Ishikawa (cell line): Measurements from ENCODE around the gene SV2C.

Experiments
- CEBPB ChIP-seq: IDR thresholded peaks from 2 replicates; pipeline ENCODE4 v1.6.1; 2012
- CREB1 ChIP-seq: IDR thresholded peaks from 2 replicates; pipeline ENCODE4 v1.6.1; 2012; ENCODE audit warnings: low read depth
- EGR1 ChIP-seq: IDR thresholded peaks from 2 replicates; pipeline ENCODE4 v1.6.1; 2012
- EP300 ChIP-seq: IDR thresholded peaks from 2 replicates; pipeline ENCODE4 v1.6.1; 2012; ENCODE audit warnings: borderline replicate concordance
- FOXM1 ChIP-seq: IDR thresholded peaks from 2 replicates; pipeline ENCODE4 v1.6.1; 2012; ENCODE audit warnings: low read depth, borderline replicate concordance
- MAX ChIP-seq: IDR thresholded peaks from 2 replicates; pipeline ENCODE4 v1.6.1; 2012
- NFIC ChIP-seq: IDR thresholded peaks from 2 replicates; pipeline ENCODE4 v1.6.1; 2012
- RAD21 ChIP-seq: IDR thresholded peaks from 2 replicates; pipeline ENCODE4 v1.6.1; 2012; ENCODE audit warnings: low read depth
- REST ChIP-seq: IDR thresholded peaks from 2 replicates; pipeline ENCODE4 v1.6.1; 2012; ENCODE audit warnings: low read depth, mild to moderate bottlenecking
- TAF1 ChIP-seq: IDR thresholded peaks from 2 replicates; pipeline ENCODE4 v1.6.1; 2012; ENCODE audit warnings: low read depth, mild to moderate bottlenecking
- TCF12 ChIP-seq: IDR thresholded peaks from 2 replicates; pipeline ENCODE4 v1.6.1; 2012; ENCODE audit warnings: low read depth
- TEAD4 ChIP-seq: IDR thresholded peaks from 2 replicates; pipeline ENCODE4 v1.6.1; 2012
- YY1 ChIP-seq: IDR thresholded peaks from 2 replicates; pipeline ENCODE4 v1.6.1; 2012; ENCODE audit warnings: low read depth
- ZBTB7A ChIP-seq: IDR thresholded peaks from 2 replicates; pipeline ENCODE4 v1.6.1; 2012; ENCODE audit warnings: low read depth
- TF ChIP-seq, protein P1 (sequence below): IDR thresholded peaks from 2 replicates; pipeline ENCODE4 v1.6.1; 2012

SV2C gene

DNA sequence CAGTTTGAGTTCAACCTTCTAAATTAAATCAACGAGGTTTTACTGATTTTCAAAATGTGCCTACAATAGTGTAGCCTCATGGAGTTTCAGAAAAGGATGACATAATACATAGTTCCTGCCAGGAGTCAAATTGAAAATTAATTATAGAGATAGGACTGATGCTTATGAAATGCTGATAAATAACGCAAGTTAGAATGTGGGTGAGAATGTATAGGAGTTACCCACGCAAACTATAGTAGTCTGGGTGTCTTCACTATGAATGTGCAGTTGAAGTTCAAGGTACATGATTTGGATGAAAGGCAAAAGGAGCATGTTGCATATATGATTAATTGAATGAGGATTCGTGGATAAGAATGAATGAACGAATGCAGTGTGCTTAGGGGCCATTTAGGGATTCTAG is 95.7 kb downstream of the SV2C start:
- TF ChIP-seq FOXM1 = no peak
- no peak for TF ChIP-seq CREB1
- no peak for TF ChIP-seq TAF1
- TF ChIP-seq RAD21 = no peak
- TF ChIP-seq NFIC = no peak
- TF ChIP-seq, protein P1, sequence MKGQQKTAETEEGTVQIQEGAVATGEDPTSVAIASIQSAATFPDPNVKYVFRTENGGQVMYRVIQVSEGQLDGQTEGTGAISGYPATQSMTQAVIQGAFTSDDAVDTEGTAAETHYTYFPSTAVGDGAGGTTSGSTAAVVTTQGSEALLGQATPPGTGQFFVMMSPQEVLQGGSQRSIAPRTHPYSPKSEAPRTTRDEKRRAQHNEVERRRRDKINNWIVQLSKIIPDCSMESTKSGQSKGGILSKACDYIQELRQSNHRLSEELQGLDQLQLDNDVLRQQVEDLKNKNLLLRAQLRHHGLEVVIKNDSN = no peak
- TF ChIP-seq EP300 = no peak
- no peak for TF ChIP-seq EGR1
- no peak for TF ChIP-seq REST
- no peak for TF ChIP-seq MAX
- TF ChIP-seq ZBTB7A = no peak

DNA sequence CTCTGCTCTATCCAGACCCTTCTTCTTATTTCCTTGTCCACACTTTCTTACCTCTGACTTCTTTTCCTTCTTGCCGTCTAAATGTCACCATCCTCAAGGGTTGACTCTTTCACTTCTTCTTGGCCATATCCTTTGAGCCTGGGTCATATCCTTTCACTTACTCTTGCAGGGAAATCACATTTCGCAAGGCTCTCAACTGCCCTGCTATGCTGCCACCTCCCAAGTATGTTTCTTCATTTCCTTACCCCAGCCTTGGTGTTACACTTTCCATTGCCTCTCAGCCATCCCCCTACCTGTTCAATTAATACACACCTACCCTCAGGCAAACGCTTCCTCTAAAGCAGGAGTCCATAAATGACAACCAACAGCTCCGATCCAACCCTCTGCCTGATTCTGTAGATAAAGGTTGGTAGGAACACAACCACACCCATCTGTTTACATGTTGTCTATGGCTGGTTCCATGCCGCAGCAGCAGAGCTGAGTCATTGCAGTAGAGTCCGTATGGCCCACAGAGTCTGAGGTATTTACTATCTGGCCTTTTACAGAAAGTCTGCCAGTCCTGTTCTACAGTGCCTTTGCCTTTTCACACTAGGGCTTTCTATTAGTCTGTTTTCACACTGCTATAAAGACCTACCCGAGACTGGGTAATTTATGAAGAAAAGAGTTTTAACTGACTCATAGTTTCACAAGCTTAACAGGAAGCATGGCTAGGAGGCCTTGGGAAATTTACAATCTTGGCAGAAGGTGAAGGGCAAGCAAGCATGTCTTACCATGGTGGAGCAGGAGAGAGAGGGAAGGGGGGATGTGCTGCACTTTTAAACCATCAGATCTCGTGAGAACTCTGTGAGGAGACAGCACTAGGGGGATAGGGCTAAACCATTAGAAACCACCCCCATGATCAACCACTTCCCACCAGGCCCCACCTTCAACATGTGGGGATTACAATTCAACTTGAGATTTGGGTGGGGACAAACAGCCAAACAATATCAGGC is 97.9 kb downstream of the SV2C start:
- no peak for TF ChIP-seq CEBPB
- TF ChIP-seq, protein P1 = no peak
- TF ChIP-seq EGR1 = no peak
- no peak for TF ChIP-seq TEAD4
- TF ChIP-seq YY1 = no peak
- no peak for TF ChIP-seq NFIC
- TF ChIP-seq RAD21 = no peak
- TF ChIP-seq TCF12 = no peak
- TF ChIP-seq REST = no peak
- no peak for TF ChIP-seq EP300
- TF ChIP-seq MAX = no peak
- no peak for TF ChIP-seq TAF1
- no peak for TF ChIP-seq CREB1
- TF ChIP-seq FOXM1 = no peak
- TF ChIP-seq ZBTB7A = no peak

GRCh38 chr5:76187386-76187785 is 104.2 kb downstream of the SV2C start:
- TF ChIP-seq FOXM1 (no peak), MAX (no peak), EP300 (no peak), CREB1 (no peak), TEAD4 (no peak)

GRCh38 chr5:76190356-76190755 is 107.2 kb downstream of the SV2C start:
- TF ChIP-seq NFIC (no peak), CREB1 (no peak), TCF12 (no peak), FOXM1 (no peak), REST (no peak), EP300 (no peak), TEAD4 (no peak), CEBPB (no peak), YY1 (no peak), MAX (no peak), RAD21 (no peak), EGR1 (no peak), TAF1 (no peak), ZBTB7A (no peak)
- TF ChIP-seq, protein P1 = no peak
